Ishikawa (cell line): ENCODE measurements around the gene IQCH.

Source experiments
- CEBPB ChIP-seq: IDR thresholded peaks from 2 replicates; pipeline ENCODE4 v1.6.1; 2012
- CREB1 ChIP-seq: IDR thresholded peaks from 2 replicates; pipeline ENCODE4 v1.6.1; 2012; ENCODE audit warnings: low read depth
- EGR1 ChIP-seq: IDR thresholded peaks from 2 replicates; pipeline ENCODE4 v1.6.1; 2012
- NFIC ChIP-seq: IDR thresholded peaks from 2 replicates; pipeline ENCODE4 v1.6.1; 2012
- RAD21 ChIP-seq: IDR thresholded peaks from 2 replicates; pipeline ENCODE4 v1.6.1; 2012; ENCODE audit warnings: low read depth
- TAF1 ChIP-seq: IDR thresholded peaks from 2 replicates; pipeline ENCODE4 v1.6.1; 2012; ENCODE audit warnings: low read depth, mild to moderate bottlenecking
- TCF12 ChIP-seq: IDR thresholded peaks from 2 replicates; pipeline ENCODE4 v1.6.1; 2012; ENCODE audit warnings: low read depth
- YY1 ChIP-seq: IDR thresholded peaks from 2 replicates; pipeline ENCODE4 v1.6.1; 2012; ENCODE audit warnings: low read depth
- TF ChIP-seq, protein P1 (sequence below): IDR thresholded peaks from 2 replicates; pipeline ENCODE4 v1.6.1; 2012
- TF ChIP-seq, protein P2 (sequence below): IDR thresholded peaks from 2 replicates; pipeline ENCODE4 v1.6.1; 2012; ENCODE audit warnings: low read depth, mild to moderate bottlenecking
- TF ChIP-seq, protein P3 (sequence below): IDR thresholded peaks from 2 replicates; pipeline ENCODE4 v1.6.1; 2012

DNA sequence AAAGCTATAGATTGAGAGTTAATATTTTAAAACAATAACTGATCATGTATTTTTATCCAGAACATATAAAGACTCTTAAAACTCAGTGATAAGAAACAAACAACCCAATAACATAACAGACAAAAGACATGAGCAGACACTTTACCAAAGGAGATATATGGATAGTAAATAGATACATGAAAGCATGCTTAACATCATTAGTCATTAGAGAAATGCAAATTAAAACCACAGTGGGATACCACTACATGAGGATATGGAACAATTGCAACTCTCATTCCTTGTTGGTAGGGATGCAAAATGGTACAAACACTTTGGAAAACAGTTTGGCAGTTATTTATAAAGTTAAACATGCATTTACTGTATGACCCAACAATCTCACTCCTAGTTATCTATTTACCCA is 95.0 kb downstream of the IQCH start:
- no peak for TF ChIP-seq CEBPB
- TF ChIP-seq, protein P1, sequence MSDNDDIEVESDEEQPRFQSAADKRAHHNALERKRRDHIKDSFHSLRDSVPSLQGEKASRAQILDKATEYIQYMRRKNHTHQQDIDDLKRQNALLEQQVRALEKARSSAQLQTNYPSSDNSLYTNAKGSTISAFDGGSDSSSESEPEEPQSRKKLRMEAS: no peak
- TF ChIP-seq NFIC: no peak
- TF ChIP-seq, protein P2, sequence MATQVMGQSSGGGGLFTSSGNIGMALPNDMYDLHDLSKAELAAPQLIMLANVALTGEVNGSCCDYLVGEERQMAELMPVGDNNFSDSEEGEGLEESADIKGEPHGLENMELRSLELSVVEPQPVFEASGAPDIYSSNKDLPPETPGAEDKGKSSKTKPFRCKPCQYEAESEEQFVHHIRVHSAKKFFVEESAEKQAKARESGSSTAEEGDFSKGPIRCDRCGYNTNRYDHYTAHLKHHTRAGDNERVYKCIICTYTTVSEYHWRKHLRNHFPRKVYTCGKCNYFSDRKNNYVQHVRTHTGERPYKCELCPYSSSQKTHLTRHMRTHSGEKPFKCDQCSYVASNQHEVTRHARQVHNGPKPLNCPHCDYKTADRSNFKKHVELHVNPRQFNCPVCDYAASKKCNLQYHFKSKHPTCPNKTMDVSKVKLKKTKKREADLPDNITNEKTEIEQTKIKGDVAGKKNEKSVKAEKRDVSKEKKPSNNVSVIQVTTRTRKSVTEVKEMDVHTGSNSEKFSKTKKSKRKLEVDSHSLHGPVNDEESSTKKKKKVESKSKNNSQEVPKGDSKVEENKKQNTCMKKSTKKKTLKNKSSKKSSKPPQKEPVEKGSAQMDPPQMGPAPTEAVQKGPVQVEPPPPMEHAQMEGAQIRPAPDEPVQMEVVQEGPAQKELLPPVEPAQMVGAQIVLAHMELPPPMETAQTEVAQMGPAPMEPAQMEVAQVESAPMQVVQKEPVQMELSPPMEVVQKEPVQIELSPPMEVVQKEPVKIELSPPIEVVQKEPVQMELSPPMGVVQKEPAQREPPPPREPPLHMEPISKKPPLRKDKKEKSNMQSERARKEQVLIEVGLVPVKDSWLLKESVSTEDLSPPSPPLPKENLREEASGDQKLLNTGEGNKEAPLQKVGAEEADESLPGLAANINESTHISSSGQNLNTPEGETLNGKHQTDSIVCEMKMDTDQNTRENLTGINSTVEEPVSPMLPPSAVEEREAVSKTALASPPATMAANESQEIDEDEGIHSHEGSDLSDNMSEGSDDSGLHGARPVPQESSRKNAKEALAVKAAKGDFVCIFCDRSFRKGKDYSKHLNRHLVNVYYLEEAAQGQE: no peak
- TF ChIP-seq EGR1: no peak
- TF ChIP-seq TCF12: no peak
- no peak for TF ChIP-seq TAF1
- no peak for TF ChIP-seq RAD21
- TF ChIP-seq YY1: no peak
- no peak for TF ChIP-seq CREB1
- TF ChIP-seq, protein P3, sequence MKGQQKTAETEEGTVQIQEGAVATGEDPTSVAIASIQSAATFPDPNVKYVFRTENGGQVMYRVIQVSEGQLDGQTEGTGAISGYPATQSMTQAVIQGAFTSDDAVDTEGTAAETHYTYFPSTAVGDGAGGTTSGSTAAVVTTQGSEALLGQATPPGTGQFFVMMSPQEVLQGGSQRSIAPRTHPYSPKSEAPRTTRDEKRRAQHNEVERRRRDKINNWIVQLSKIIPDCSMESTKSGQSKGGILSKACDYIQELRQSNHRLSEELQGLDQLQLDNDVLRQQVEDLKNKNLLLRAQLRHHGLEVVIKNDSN: no peak
